K562 (cell line): ENCODE data around the gene PCDH12. TPM values are rescaled to one million over a fixed set of nuclear protein-coding genes. Genes with fewer than 3 reads are reported as not detected.

Source experiments
- BRD9 ChIP-seq: fragments of 450-650 bp; IDR thresholded peaks from 2 replicates; pipeline ENCODE4 v1.6.1; 2018; ENCODE audit warnings: low read depth; ENCODE audit not compliant: partially characterized antibody
- CEBPG ChIP-seq, 3 experiments: fragments of 200-800 bp in 1 of 3; sonication (Bioruptor generic) in 1 of 3; sonication (generic) in 1 of 3; formaldehyde crosslinking in 1 of 3; IDR thresholded peaks in 2 of 3; conservative IDR thresholded peaks in 1 of 3; 2 replicates each; pipeline versions ENCODE4 v1.6.1 to v1.8.0; 2016 to 2022; ENCODE audit warnings: missing compliant biosample characterization in 2 of 3, missing genetic modification characterization in 2 of 3, mild to moderate bottlenecking in 1 of 3, missing genetic modification reagents in 1 of 3
- CHD1 ChIP-seq: fragments of 200-600 bp; sonication (generic); IDR thresholded peaks from one replicate; pipeline ENCODE4 v1.6.1; 2012; ENCODE audit warnings: mild to moderate bottlenecking, moderate library complexity, low read length, inconsistent platforms
- EP400 ChIP-seq: fragments of 450-650 bp; IDR thresholded peaks from 2 replicates; pipeline ENCODE4 v1.6.1; 2017; ENCODE audit warnings: antibody characterized with exemption, mild to moderate bottlenecking, moderate library complexity
- GTF2F1 ChIP-seq: IDR thresholded peaks from 2 replicates; pipeline ENCODE4 v1.6.1; 2011; ENCODE audit warnings: low read depth, low read length, improper control_type of control experiment
- HDAC3 ChIP-seq: fragments of 450-650 bp; IDR thresholded peaks from 2 replicates; pipeline ENCODE4 v1.6.1; 2018; ENCODE audit warnings: borderline replicate concordance, mild to moderate bottlenecking, moderate library complexity; ENCODE audit not compliant: partially characterized antibody
- MAFG ChIP-seq: fragments of 450-650 bp; conservative IDR thresholded peaks from 2 replicates; pipeline ENCODE4 v1.6.1; 2016; ENCODE audit warnings: missing genetic modification characterization, missing compliant biosample characterization
- MNT ChIP-seq, 2 experiments: fragments of 450-650 bp; conservative IDR thresholded peaks; 2 replicates each; pipeline ENCODE4 v1.6.1; 2017; ENCODE audit warnings: mild to moderate bottlenecking in 2 of 2, moderate library complexity in 2 of 2
- NEUROD1 ChIP-seq: fragments of 150-350 bp; IDR thresholded peaks from 2 replicates; pipeline ENCODE4 v1.6.1; 2014; ENCODE audit warnings: borderline replicate concordance, low read length, low read depth; ENCODE audit not compliant: partially characterized antibody
- POLR2A ChIP-seq: fragments of 450-650 bp; conservative IDR thresholded peaks from 2 replicates; pipeline ENCODE4 v1.6.1; 2016
- YY1 ChIP-seq, 3 experiments: IDR thresholded peaks; 2 replicates each; pipeline ENCODE4 v1.6.1; 2011; ENCODE audit warnings: low read length in 2 of 3, mild to moderate bottlenecking in 2 of 3, moderate library complexity in 2 of 3, borderline replicate concordance in 1 of 3, control low read depth in 1 of 3, low read depth in 1 of 3; ENCODE audit not compliant: insufficient read depth in 3 of 3, insufficient replicate concordance in 2 of 3, control insufficient read depth in 1 of 3, insufficient read length in 1 of 3; ENCODE audit errors: extremely low read depth in 1 of 3
- ZBTB11 ChIP-seq, 3 experiments: fragments of 200-800 bp in 1 of 3; fragments of 250-450 bp in 1 of 3; fragments of 450-650 bp in 1 of 3; sonication (Bioruptor Pico) in 1 of 3; sonication (Bioruptor generic) in 1 of 3; formaldehyde crosslinking in 1 of 3; IDR thresholded peaks; 2 replicates each; pipeline versions ENCODE4 v1.6.1 to v1.8.0; 2016 to 2022; ENCODE audit warnings: mild to moderate bottlenecking in 2 of 3, missing genetic modification characterization in 2 of 3, missing compliant biosample characterization in 1 of 3, moderate library complexity in 1 of 3
- ZBTB49 ChIP-seq: sonication (generic); formaldehyde crosslinking; IDR thresholded peaks from 2 replicates; pipeline ENCODE4 v1.8.0; 2022; ENCODE audit warnings: missing genetic modification reagents, mild to moderate bottlenecking, borderline replicate concordance
- ZKSCAN3 ChIP-seq: fragments of 250-450 bp; sonication (Bioruptor Pico); IDR thresholded peaks from 2 replicates; pipeline ENCODE4 v1.4.0; 2020
- ZNF146 ChIP-seq: IDR thresholded peaks from one replicate; pipeline ENCODE4 v1.6.1; 2018; ENCODE audit warnings: missing compliant biosample characterization; ENCODE audit not compliant: unreplicated experiment
- ZNF239 ChIP-seq: fragments of 250-450 bp; sonication (Bioruptor Pico); IDR thresholded peaks from 2 replicates; pipeline ENCODE4 v1.4.0; 2020; ENCODE audit warnings: mild to moderate bottlenecking
- polyA plus RNA-seq, 8 experiments: library from polyadenylated mRNA; depleted of rRNA in 4 of 8; stranded (reverse) in 5 of 8; unstranded in 3 of 8; fragments of >200 nt; fragmentation: Nextera tagmentation in 2 of 8; fragmentation: Illumina TruSeq in 1 of 8; extraction: Ambion mirVana in 2 of 8; extraction: Trizol in 1 of 8; gene quantifications; 2 replicates each; pipeline versions ENCODE4 v1.2.1 to v1.2.3, GENCODE V29; 2011 to 2014; ENCODE audit warnings: inconsistent platforms in 1 of 8, missing spikeins in 1 of 8
- total RNA-seq, 7 experiments: library from RNA; depleted of rRNA in 6 of 7; stranded (reverse); fragments of >200 nt in 6 of 7; fragmentation: Illumina TruSeq in 2 of 7; extraction: Trizol in 2 of 7; gene quantifications; 2 replicates each; pipeline versions ENCODE4 v1.2.1 to v1.2.3, GENCODE V29; 2011 to 2021; ENCODE audit warnings: low replicate concordance in 1 of 7

PCDH12 gene
- total and polyA plus RNA-seq, 9 of the 15 experiments (the other 6 are each of a cell fraction or from before 2014, with no cell fraction given) = 0.01 to 0.04 (median 0.01) TPM; not detected in 4

GRCh38 chr5:141969783-141970771 is 12.1 kb upstream of the PCDH12 start (continued):
- peak; percentile 80; the same call in 1 of the 2 replicates for TF ChIP-seq EP400
- TF ChIP-seq GTF2F1 = peak; percentile 44; the same call in 1 of the 2 replicates
- TF ChIP-seq ZNF146 (CRISPR knock-in tag) = no peak
- no peak for TF ChIP-seq ZBTB49 (CRISPR knock-in tag)
- TF ChIP-seq MAFG (tag) = peak; percentile 73
- peak; percentile 11 for TF ChIP-seq HDAC3
- TF ChIP-seq NEUROD1 = no peak
- no peak for TF ChIP-seq ZKSCAN3 (CRISPR knock-in tag)
- TF ChIP-seq ZNF239 (CRISPR knock-in tag) = no peak
- no peak for TF ChIP-seq CHD1
- TF ChIP-seq BRD9 = peak; percentile 83
- no peak for TF ChIP-seq ZBTB11 (CRISPR knock-in tag; IDR thresholded peaks at IDR 0.05)
- TF ChIP-seq POLR2A = peak; percentile 70
- peak in 1 of 3 experiments; percentile 69 for TF ChIP-seq YY1 (IDR thresholded peaks at IDR 0.05; ENCODE audit: borderline replicate concordance in 1 of 3, control insufficient read depth in 1 of 3, extremely low read depth in 1 of 3, insufficient read depth in 3 of 3, insufficient read length in 1 of 3, insufficient replicate concordance in 2 of 3, low read depth in 1 of 3, low read length in 2 of 3)
- no peak for TF ChIP-seq CEBPG (CRISPR knock-in tag; IDR thresholded peaks at IDR 0.05)
- no peak for TF ChIP-seq CEBPG (tag; conservative IDR thresholded peaks at IDR 0.05 in 1 of 2, IDR thresholded peaks at IDR 0.05 in 1 of 2)
- peak; percentile 70 to 81 for TF ChIP-seq MNT (conservative IDR thresholded peaks at IDR 0.05)
